ENCODE results near the gene HDAC9.

GRCh38 chr7:18952846-18953245, 457.3 kb downstream of the HDAC9 start:
- TF ChIP-seq CTCF (IDR thresholded peaks at IDR 0.05): no peak
- TF ChIP-seq POLR2A (IDR thresholded peaks at IDR 0.05): no peak

Measured in gastroesophageal sphincter (tissue), 3 donors.